Neuronal stem cell (in vitro differentiated cells): ENCODE results near the gene DLG2.

Source experiments
- DNase-seq: peaks from one replicate; pipeline ENCODE4 v3.0.0-alpha.2; 2013; ENCODE audit warnings: low spot score
- H2AFZ ChIP-seq: one replicate; pipeline ENCODE4 v1.6.1; 2013; ENCODE audit warnings: mild to moderate bottlenecking, low read length, inconsistent platforms
- H2AK5ac ChIP-seq: 2 replicates; pipeline ENCODE4 v1.6.1; 2013; ENCODE audit warnings: low read depth, mild to moderate bottlenecking, inconsistent platforms, low read length, moderate library complexity, mixed read lengths
- H2BK120ac ChIP-seq: 2 replicates; pipeline ENCODE4 v1.6.1; 2013; ENCODE audit warnings: low read depth, mild to moderate bottlenecking, inconsistent platforms, low read length, moderate library complexity, mixed read lengths
- H2BK12ac ChIP-seq: one replicate; pipeline ENCODE4 v1.6.1; 2013; ENCODE audit warnings: low read length, inconsistent platforms
- H2BK15ac ChIP-seq: 2 replicates; pipeline ENCODE4 v1.6.1; 2013; ENCODE audit warnings: mild to moderate bottlenecking, low read length, inconsistent platforms, mixed read lengths
- H2BK5ac ChIP-seq: one replicate; pipeline ENCODE4 v1.6.1; 2013; ENCODE audit warnings: inconsistent platforms, mild to moderate bottlenecking, low read length, moderate library complexity
- H3K14ac ChIP-seq: one replicate; pipeline ENCODE4 v1.6.1; 2013; ENCODE audit warnings: low read length, inconsistent platforms
- H3K18ac ChIP-seq: 2 replicates; pipeline ENCODE4 v1.6.1; 2013; ENCODE audit warnings: low read length, inconsistent platforms
- H3K23ac ChIP-seq: 2 replicates; pipeline ENCODE4 v1.6.1; 2013; ENCODE audit warnings: low read depth, mild to moderate bottlenecking, mixed read lengths, low read length, inconsistent platforms; ENCODE audit not compliant: poor library complexity
- H3K27ac ChIP-seq: replicated peaks from 3 replicates; pipeline ENCODE4 v1.5.1; 2013; ENCODE audit warnings: low read length, inconsistent platforms
- H3K27me3 ChIP-seq, 3 experiments: 2 replicates each; pipeline ENCODE4 v1.6.1; 2013; ENCODE audit warnings: low read length in 3 of 3, mild to moderate bottlenecking in 2 of 3, inconsistent platforms in 1 of 3, low read depth in 1 of 3, mixed read lengths in 1 of 3, moderate library complexity in 1 of 3; ENCODE audit not compliant: control insufficient read depth in 3 of 3, insufficient read depth in 3 of 3
- H3K36me3 ChIP-seq, 2 donors: replicated peaks in 1 of 2; 2 replicates each; pipeline ENCODE4 v1.6.1; 2013; ENCODE audit warnings: low read length in 2 of 2; ENCODE audit not compliant: control insufficient read depth in 2 of 2, insufficient read depth in 2 of 2
- H3K4ac ChIP-seq: 2 replicates; pipeline ENCODE4 v1.6.1; 2013; ENCODE audit warnings: inconsistent platforms, mild to moderate bottlenecking, low read length, moderate library complexity
- H3K4me1 ChIP-seq, 2 donors: 1 replicate in 1 of 2; 2 replicates in 1 of 2; pipeline ENCODE4 v1.6.1; 2013; ENCODE audit warnings: low read length in 2 of 2, low read depth in 1 of 2; ENCODE audit not compliant: control insufficient read depth in 2 of 2, insufficient read depth in 1 of 2
- H3K4me2 ChIP-seq: one replicate; pipeline ENCODE4 v1.6.1; 2013; ENCODE audit warnings: mild to moderate bottlenecking, low read length, inconsistent platforms; ENCODE audit not compliant: insufficient read depth, poor library complexity, severe bottlenecking
- H3K4me3 ChIP-seq, 2 donors: 2 replicates each; pipeline ENCODE4 v1.5.1; 2013; ENCODE audit warnings: low read length in 2 of 2, mild to moderate bottlenecking in 2 of 2, inconsistent platforms in 1 of 2, moderate library complexity in 1 of 2
- H3K79me1 ChIP-seq: one replicate; pipeline ENCODE4 v1.6.1; 2013; ENCODE audit warnings: low read depth, mild to moderate bottlenecking, inconsistent platforms, low read length, moderate library complexity
- H3K9ac ChIP-seq: one replicate; pipeline ENCODE4 v1.6.1; 2013; ENCODE audit warnings: mild to moderate bottlenecking, low read depth, low read length, inconsistent platforms; ENCODE audit not compliant: poor library complexity
- H3K9me3 ChIP-seq, 2 donors: replicated peaks in 1 of 2; 2 replicates each; pipeline versions ENCODE3 to v1.6.1; 2013; ENCODE audit warnings: low read length in 2 of 2, mild to moderate bottlenecking in 2 of 2, inconsistent platforms in 1 of 2, low read depth in 1 of 2, mixed read lengths in 1 of 2, moderate library complexity in 1 of 2; ENCODE audit not compliant: control insufficient read depth in 2 of 2, insufficient read depth in 1 of 2
- H4K8ac ChIP-seq: one replicate; pipeline ENCODE4 v1.6.1; 2013; ENCODE audit warnings: low read depth, mild to moderate bottlenecking, inconsistent platforms, low read length, moderate library complexity
- H4K91ac ChIP-seq: one replicate; pipeline ENCODE4 v1.6.1; 2013; ENCODE audit warnings: low read length, low read depth, mild to moderate bottlenecking, inconsistent platforms; ENCODE audit not compliant: poor library complexity
- WGBS, 2 donors: extraction: QIAGEN DNeasy Blood & Tissue Kit; methylation state at CpG; one replicate each; pipeline ENCODE4 v1.1.7; 2013; ENCODE audit warnings: missing lambda C conversion rate in 2 of 2, mixed read lengths in 1 of 2; ENCODE audit not compliant: insufficient read length in 2 of 2, insufficient replicate concordance in 1 of 2; ENCODE audit errors: extremely low coverage in 2 of 2; 5-methylcytosine and 5-hydroxymethylcytosine counted together

The DLG2 gene

GRCh38 chr11:84289381-84289906 lies 1337.7 kb downstream of the DLG2 start:
- Histone ChIP-seq H2BK120ac (no peak overlapping the region), H4K8ac (no peak overlapping the region), H3K18ac (no peak overlapping the region), H2BK5ac (no peak overlapping the region), H3K27ac (no peak overlapping the region), H3K9ac (no peak overlapping the region), H2BK15ac (no peak overlapping the region), H3K36me3 (no peaks in the 10 kb centered on the region), H3K4me1 (no peaks in the 10 kb centered on the region), H3K4ac (no peak overlapping the region), H3K9me3 (no peaks in the 10 kb centered on the region), H3K23ac (no peak overlapping the region), H2AK5ac (no peak overlapping the region), H2AFZ (peak overlapping the region; percentile 32), H4K91ac (no peak overlapping the region), H3K4me3 (no peak overlapping the region), H3K27me3 (no peaks in the 10 kb centered on the region), H3K14ac (no peak overlapping the region), H3K4me2 (no peak overlapping the region), H2BK12ac (no peak overlapping the region), H3K79me1 (no peaks in the 10 kb centered on the region)
- no CpG with 5 or more reads among the region's 3 CpGs for WGBS, 2 donors
- DNase-seq, result no peak

GRCh38 chr11:84273541-84273940 lies 1353.6 kb downstream of the DLG2 start:
- H3K4ac ChIP-seq, result no peak overlapping the region
- H4K91ac ChIP-seq, result no peak overlapping the region
- H3K79me1 ChIP-seq, result no peaks in the 10 kb centered on the region
- no peak overlapping the region for H2BK120ac ChIP-seq
- H3K36me3 ChIP-seq, result no peaks in the 10 kb centered on the region
- H3K9me3 ChIP-seq, result no peaks in the 10 kb centered on the region
- H3K9ac ChIP-seq, result no peak overlapping the region
- no peak overlapping the region for H2BK12ac ChIP-seq
- no peak overlapping the region for H3K18ac ChIP-seq
- H3K27ac ChIP-seq, result no peak overlapping the region
- no peak overlapping the region for H4K8ac ChIP-seq
- H3K23ac ChIP-seq, result no peak overlapping the region
- H3K4me2 ChIP-seq, result no peak overlapping the region
- no peaks in the 10 kb centered on the region for H3K4me1 ChIP-seq
- no CpG with 5 or more reads among the region's 2 CpGs for WGBS, 2 donors
- H2AK5ac ChIP-seq, result no peak overlapping the region
- no peak overlapping the region for H2AFZ ChIP-seq
- H3K4me3 ChIP-seq, result no peak overlapping the region
- H3K27me3 ChIP-seq, result no peaks in the 10 kb centered on the region
- H2BK15ac ChIP-seq, result no peak overlapping the region
- H3K14ac ChIP-seq, result no peak overlapping the region
- DNase-seq, result no peak
- H2BK5ac ChIP-seq, result no peak overlapping the region

GRCh38 chr11:84270466-84270865 lies 1356.7 kb downstream of the DLG2 start:
- no peaks in the 10 kb centered on the region for H3K4me1 ChIP-seq
- H3K79me1 ChIP-seq, result no peaks in the 10 kb centered on the region
- H3K4me2 ChIP-seq, result no peak overlapping the region
- no peak overlapping the region for H3K9ac ChIP-seq
- no peak overlapping the region for H3K14ac ChIP-seq
- H3K36me3 ChIP-seq, result no peaks in the 10 kb centered on the region
- H3K27me3 ChIP-seq, result no peaks in the 10 kb centered on the region
- no peak overlapping the region for H3K27ac ChIP-seq
- no peak overlapping the region for H4K91ac ChIP-seq
- H2BK120ac ChIP-seq, result no peak overlapping the region
- no peak overlapping the region for H3K23ac ChIP-seq
- H3K4me3 ChIP-seq, result no peak overlapping the region
- no peaks in the 10 kb centered on the region for H3K9me3 ChIP-seq
- no peak overlapping the region for H3K4ac ChIP-seq
- no peak for DNase-seq
- no peak overlapping the region for H2BK12ac ChIP-seq
- H2BK5ac ChIP-seq, result no peak overlapping the region
- no peak overlapping the region for H2AFZ ChIP-seq
- H2AK5ac ChIP-seq, result no peak overlapping the region
- H3K18ac ChIP-seq, result no peak overlapping the region
- H4K8ac ChIP-seq, result no peak overlapping the region
- no peak overlapping the region for H2BK15ac ChIP-seq
- WGBS, 2 donors, result no CpG with 5 or more reads among the region's 6 CpGs

- no CpG with 5 or more reads among the region's 1 CpG for WGBS, 2 donors
- no peak overlapping the region for H3K4ac ChIP-seq
These were observed 1363.1 kb downstream of the DLG2 start for GRCh38 chr11:84264066-84264465.

More at GRCh38 chr11:84264066-84264465, 1363.1 kb downstream of the DLG2 start:
- Histone ChIP-seq H3K27ac (no peak overlapping the region), H2AK5ac (no peak overlapping the region), H3K4me3 (no peak overlapping the region), H3K27me3 (no peaks in the 10 kb centered on the region), H4K8ac (no peak overlapping the region), H2BK15ac (no peak overlapping the region), H2BK5ac (no peak overlapping the region), H3K9ac (no peak overlapping the region), H3K14ac (no peak overlapping the region), H2BK120ac (no peak overlapping the region), H2BK12ac (no peak overlapping the region), H2AFZ (no peak overlapping the region), H3K9me3 (no peaks in the 10 kb centered on the region), H3K79me1 (no peaks in the 10 kb centered on the region), H3K36me3 (no peaks in the 10 kb centered on the region), H3K23ac (no peak overlapping the region), H4K91ac (no peak overlapping the region), H3K18ac (no peak overlapping the region), H3K4me2 (no peak overlapping the region), H3K4me1 (no peaks in the 10 kb centered on the region)
- no peak for DNase-seq
